CD14-positive monocyte (primary cell): Measurements from ENCODE around the gene RASL10B. TPM values are rescaled to one million over a fixed set of nuclear protein-coding genes. Genes with fewer than 3 reads are reported as not detected.

Experiments used
- DNase-seq, 3 donors: peaks; one replicate each; pipeline ENCODE4 v3.0.0-alpha.2; 2011 to 2022
- H2AFZ ChIP-seq: 2 replicates; pipeline ENCODE4 v1.6.0; 2012; ENCODE audit warnings: mild to moderate bottlenecking, low read depth, low read length, inconsistent platforms; ENCODE audit not compliant: insufficient read depth, poor library complexity, severe bottlenecking
- H3K27ac ChIP-seq, 2 donors: 1 replicate in 1 of 2; 2 replicates in 1 of 2; pipeline ENCODE4 v1.5.1; 2012 to 2013; ENCODE audit warnings: low read length in 2 of 2, control low read depth in 1 of 2, inconsistent platforms in 1 of 2, low read depth in 1 of 2, mild to moderate bottlenecking in 1 of 2
- H3K27me3 ChIP-seq, 2 donors: one replicate each; pipeline versions ENCODE4 v1.6.0 to v1.6.1; 2011 to 2013; ENCODE audit warnings: low read length in 2 of 2; ENCODE audit not compliant: control insufficient read depth in 2 of 2, insufficient read depth in 2 of 2
- H3K36me3 ChIP-seq, 2 donors: replicated peaks in 1 of 2; 1 replicate in 1 of 2; 2 replicates in 1 of 2; pipeline versions ENCODE4 v1.5.1 to v1.6.1; 2012 to 2013; ENCODE audit warnings: low read length in 2 of 2, control low read depth in 1 of 2, inconsistent platforms in 1 of 2, mild to moderate bottlenecking in 1 of 2; ENCODE audit not compliant: insufficient read depth in 2 of 2, control insufficient read depth in 1 of 2
- H3K4me1 ChIP-seq, 2 donors: 1 replicate in 1 of 2; 2 replicates in 1 of 2; pipeline versions ENCODE4 v1.5.1 to v1.6.1; 2012 to 2013; ENCODE audit warnings: low read length in 2 of 2, control low read depth in 1 of 2, inconsistent platforms in 1 of 2, mild to moderate bottlenecking in 1 of 2, moderate library complexity in 1 of 2; ENCODE audit not compliant: insufficient read depth in 2 of 2, control insufficient read depth in 1 of 2
- H3K4me2 ChIP-seq: replicated peaks from 2 replicates; pipeline ENCODE3; 2012; ENCODE audit warnings: low read length, moderate library complexity, mild to moderate bottlenecking; ENCODE audit not compliant: poor library complexity, severe bottlenecking; ENCODE audit errors: extremely low read depth
- H3K4me3 ChIP-seq, 3 experiments: fragments of 200-600 bp in 1 of 3; sonication (generic) in 1 of 3; replicated peaks in 1 of 3; 1 replicate in 2 of 3; 2 replicates in 1 of 3; pipeline ENCODE4 v1.5.1; 2011 to 2013; ENCODE audit warnings: low read length in 3 of 3, mild to moderate bottlenecking in 3 of 3, control low read depth in 2 of 3, low read depth in 2 of 3, inconsistent platforms in 1 of 3, moderate library complexity in 1 of 3
- H3K79me2 ChIP-seq: 2 replicates; pipeline ENCODE4 v1.6.0; 2012; ENCODE audit warnings: mild to moderate bottlenecking, control low read depth, inconsistent platforms, low read length, moderate library complexity; ENCODE audit not compliant: insufficient read depth
- H3K9ac ChIP-seq: 2 replicates; pipeline ENCODE4 v1.6.0; 2017; ENCODE audit warnings: low read length, mild to moderate bottlenecking; ENCODE audit not compliant: insufficient read depth, poor library complexity, severe bottlenecking
- H3K9me3 ChIP-seq, 2 donors: replicated peaks in 1 of 2; 1 replicate in 1 of 2; 2 replicates in 1 of 2; pipeline versions ENCODE4 v1.5.1 to v1.6.1; 2012 to 2013; ENCODE audit warnings: low read length in 2 of 2, control low read depth in 1 of 2; ENCODE audit not compliant: control insufficient read depth in 1 of 2, insufficient read depth in 1 of 2
- H4K20me1 ChIP-seq: 2 replicates; pipeline ENCODE4 v1.6.0; 2012; ENCODE audit warnings: mild to moderate bottlenecking, low read length, control low read depth, moderate library complexity; ENCODE audit not compliant: insufficient read depth
- H3K27ac Mint-ChIP-seq, 7 donors: one replicate each; pipeline ENCODE4 v1.8.0; 2020; ENCODE audit warnings: mild to moderate bottlenecking in 7 of 7, mixed read lengths in 7 of 7, moderate library complexity in 6 of 7, inconsistent platforms in 2 of 7
- H3K27me3 Mint-ChIP-seq, 3 donors: one replicate each; pipeline ENCODE4 v1.8.0; 2021 to 2022; ENCODE audit warnings: low read depth in 3 of 3, mild to moderate bottlenecking in 3 of 3, mixed read lengths in 3 of 3, moderate library complexity in 3 of 3, inconsistent platforms in 1 of 3
- H3K36me3 Mint-ChIP-seq, 2 donors: one replicate each; pipeline ENCODE4 v1.8.0; 2020; ENCODE audit warnings: mixed read lengths in 2 of 2, inconsistent platforms in 1 of 2, mild to moderate bottlenecking in 1 of 2
- H3K4me1 Mint-ChIP-seq: one replicate; pipeline ENCODE4 v1.8.0; 2020; ENCODE audit warnings: mild to moderate bottlenecking, mixed read lengths
- H3K4me3 Mint-ChIP-seq, 2 donors: one replicate each; pipeline ENCODE4 v1.8.0; 2020; ENCODE audit warnings: mild to moderate bottlenecking in 2 of 2, mixed read lengths in 2 of 2, moderate library complexity in 1 of 2
- H3K9me3 Mint-ChIP-seq, 7 donors: one replicate each; pipeline ENCODE4 v1.8.0; 2020 to 2022; ENCODE audit warnings: mixed read lengths in 7 of 7, mild to moderate bottlenecking in 6 of 7, moderate library complexity in 6 of 7, inconsistent platforms in 2 of 7
- WGBS: methylation state at CpG from one replicate; pipeline ENCODE4 v1.1.5; 2013; ENCODE audit warnings: missing lambda C conversion rate; ENCODE audit not compliant: insufficient coverage; 5-methylcytosine and 5-hydroxymethylcytosine counted together
- intact Hi-C, 2 donors: fragments of 100-400 bp; cut with micrococcal nuclease; formaldehyde crosslinking; loops; one replicate each; pipeline versions ENCODE4 v1.15.0 to v1.15.1; 2023
- polyA plus RNA-seq, 3 donors: library from polyadenylated mRNA; depleted of rRNA in 1 of 3; unstranded in 2 of 3; stranded (reverse) in 1 of 3; fragments of 300-500 nt in 2 of 3; fragments of >200 nt in 1 of 3; fragmentation: Illumina TruSeq in 2 of 3; gene quantifications; 1 replicate in 2 of 3; 2 replicates in 1 of 3; pipeline ENCODE4 v1.2.3, GENCODE V29; 2012 to 2021
- TF ChIP-seq, protein P1 (sequence below): fragments of 200-600 bp; IDR thresholded peaks from one replicate; pipeline ENCODE4 v1.8.0; 2022; ENCODE audit warnings: antibody characterized with exemption, mild to moderate bottlenecking

RASL10B gene
- polyA plus RNA-seq, 3 donors: not detected

DNA sequence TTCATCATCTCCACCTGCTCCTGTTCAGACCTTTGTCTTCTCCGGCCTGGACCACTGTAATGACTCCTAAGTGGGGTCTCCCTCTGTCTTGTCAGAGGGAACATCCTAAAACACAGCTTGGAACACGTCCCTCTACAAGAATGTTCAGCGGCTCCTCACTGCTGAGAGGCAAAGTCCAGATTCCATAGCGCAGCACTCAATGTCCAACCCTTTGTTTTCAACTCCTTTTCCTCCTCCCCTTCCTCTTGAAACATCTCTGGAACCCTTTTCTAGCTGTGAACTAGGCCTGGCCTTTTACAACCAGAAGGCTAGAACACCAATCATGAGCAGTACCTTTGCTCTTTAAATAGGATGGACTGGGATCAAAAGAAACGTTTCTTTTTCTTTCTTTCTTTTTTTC, 30.2 kb downstream of the RASL10B start:
- Mint-ChIP-seq H3K9me3 (peaks cover 0 to 4% (median 2%) of the 10 kb centered on the region in 7 donors), H3K4me3 (no peak overlapping the region), H3K36me3 (no peaks in the 10 kb centered on the region), H3K27ac (no peak overlapping the region), H3K27me3 (peaks cover 19 to 30% (median 28%) of the 10 kb centered on the region in 3 donors), H3K4me1 (peaks cover 9% of the 10 kb centered on the region)
- peaks cover 9 to 13% of the 10 kb centered on the region in 2 donors for H3K4me1 ChIP-seq
- intact Hi-C loops: no loop called here
- 97% methylated on average over 5 of the region's 5 CpGs for WGBS
- no peaks in the 10 kb centered on the region for H4K20me1 ChIP-seq
- no peak for DNase-seq
- H3K27ac ChIP-seq: no peak overlapping the region
- H3K4me2 ChIP-seq: no peak overlapping the region
- H3K79me2 ChIP-seq: no peaks in the 10 kb centered on the region
- no peaks in the 10 kb centered on the region for H3K36me3 ChIP-seq
- peaks cover 3 to 17% of the 10 kb centered on the region in 2 donors for H3K27me3 ChIP-seq
- H3K9me3 ChIP-seq: no peaks in the 10 kb centered on the region
- TF ChIP-seq, protein P1, sequence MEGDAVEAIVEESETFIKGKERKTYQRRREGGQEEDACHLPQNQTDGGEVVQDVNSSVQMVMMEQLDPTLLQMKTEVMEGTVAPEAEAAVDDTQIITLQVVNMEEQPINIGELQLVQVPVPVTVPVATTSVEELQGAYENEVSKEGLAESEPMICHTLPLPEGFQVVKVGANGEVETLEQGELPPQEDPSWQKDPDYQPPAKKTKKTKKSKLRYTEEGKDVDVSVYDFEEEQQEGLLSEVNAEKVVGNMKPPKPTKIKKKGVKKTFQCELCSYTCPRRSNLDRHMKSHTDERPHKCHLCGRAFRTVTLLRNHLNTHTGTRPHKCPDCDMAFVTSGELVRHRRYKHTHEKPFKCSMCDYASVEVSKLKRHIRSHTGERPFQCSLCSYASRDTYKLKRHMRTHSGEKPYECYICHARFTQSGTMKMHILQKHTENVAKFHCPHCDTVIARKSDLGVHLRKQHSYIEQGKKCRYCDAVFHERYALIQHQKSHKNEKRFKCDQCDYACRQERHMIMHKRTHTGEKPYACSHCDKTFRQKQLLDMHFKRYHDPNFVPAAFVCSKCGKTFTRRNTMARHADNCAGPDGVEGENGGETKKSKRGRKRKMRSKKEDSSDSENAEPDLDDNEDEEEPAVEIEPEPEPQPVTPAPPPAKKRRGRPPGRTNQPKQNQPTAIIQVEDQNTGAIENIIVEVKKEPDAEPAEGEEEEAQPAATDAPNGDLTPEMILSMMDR: no peak
- no peak overlapping the region for H3K4me3 ChIP-seq
- H2AFZ ChIP-seq: no peak overlapping the region
- no peak overlapping the region for H3K9ac ChIP-seq

DNA sequence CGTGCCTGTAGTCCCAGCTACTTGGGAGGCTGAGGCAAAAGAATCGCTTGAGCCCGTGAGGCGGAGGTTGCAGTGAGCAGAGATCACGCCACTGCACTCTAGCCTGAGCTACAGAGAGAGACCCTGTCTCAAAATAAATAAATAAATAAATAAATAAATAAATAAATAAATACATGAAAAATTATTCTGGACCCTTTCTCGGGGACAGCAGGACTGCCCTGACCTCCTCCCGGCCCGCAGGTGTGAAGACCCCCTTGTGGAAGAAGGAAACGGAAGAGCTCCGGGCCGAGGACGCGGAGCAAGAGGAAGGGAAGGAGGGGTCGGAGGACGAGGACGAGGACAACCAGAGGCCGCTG, 32.3 kb downstream of the RASL10B start:
- Histone ChIP-seq H3K36me3 (no peaks in the 10 kb centered on the region), H3K27me3 (peaks cover 3 to 17% of the 10 kb centered on the region in 2 donors), H2AFZ (peak overlapping the region; percentile 89), H4K20me1 (no peaks in the 10 kb centered on the region), H3K9me3 (no peaks in the 10 kb centered on the region), H3K27ac (no peak overlapping the region), H3K4me1 (peaks cover 9 to 13% of the 10 kb centered on the region in 2 donors), H3K4me2 (peak overlapping the region; percentile 92), H3K4me3 (peak overlapping the region in 1 of 3 experiments; percentile 76), H3K79me2 (no peaks in the 10 kb centered on the region), H3K9ac (no peak overlapping the region)
- Mint-ChIP-seq H3K36me3 (no peaks in the 10 kb centered on the region), H3K4me1 (peaks cover 9% of the 10 kb centered on the region), H3K27me3 (peaks cover 19 to 32% (median 30%) of the 10 kb centered on the region in 3 donors), H3K27ac (peak overlapping the region in 2 of 7 donors; percentile 41 to 57), H3K4me3 (peak overlapping the region; percentile 51 to 84), H3K9me3 (peaks cover 0 to 4% (median 0%) of the 10 kb centered on the region in 7 donors)
- intact Hi-C loops: loop anchor here (2.0 kb wide), 2 partner anchors 41 to 45 kb away; partner anchors contain the start of gene TAF15 (in 1 of the 2)
- TF ChIP-seq, protein P1: no peak
- WGBS: 8% methylated on average over 13 of the region's 17 CpGs
- no peak for DNase-seq
